Stimulated activated CD4-positive, alpha-beta T cell treated with anti-CD3 and anti-CD28 coated beads, Interleukin-12 subunit alpha, Interleukin-12 subunit beta, amount 100 ng/mL, for 24 hours (primary cell): ENCODE data around the gene POGK.
"Not testable (repeated sequence)": the region's sequence is repeated elsewhere in the genome, so short reads cannot be mapped to it uniquely, and the experiment has no call there.

Source experiments
- DNase-seq, 2 experiments: peaks; one replicate each; pipeline ENCODE4 v3.0.0-alpha.2; 2020; ENCODE audit warnings: low read depth in 2 of 2

Gene POGK

GRCh38 chr1:166838766-166839599, at the start of gene POGK:
Gene POGK (plus strand): TSS chr1:166839475. CDS start chr1:166840957, 1,482 bp downstream.
- DNase-seq = peak; percentile 76 to 82

GRCh38 chr1:166796620-166797236, 42.5 kb upstream of the POGK start:
- no peak for DNase-seq

- no peak for DNase-seq
Observed at GRCh38 chr1:166808952-166809351, 30.3 kb upstream of the POGK start.

GRCh38 chr1:166811691-166812090, 27.6 kb upstream of the POGK start:
- no peak for DNase-seq

- no peak for DNase-seq
Observed at GRCh38 chr1:166813508-166814223, 25.6 kb upstream of the POGK start.

GRCh38 chr1:166814611-166815010, 24.7 kb upstream of the POGK start:
- DNase-seq = no peak

- no peak for DNase-seq
Observed at GRCh38 chr1:166819974-166820373, 19.3 kb upstream of the POGK start.

GRCh38 chr1:166822385-166822784, 16.9 kb upstream of the POGK start:
- no peak for DNase-seq

GRCh38 chr1:166827426-166827825, 11.8 kb upstream of the POGK start:
- no peak for DNase-seq

- not testable (repeated sequence) for DNase-seq
Observed at GRCh38 chr1:166829762-166830161, 9.5 kb upstream of the POGK start.

- no peak for DNase-seq
Observed at GRCh38 chr1:166836733-166837132, 2.5 kb upstream of the POGK start.

GRCh38 chr1:166839600-166840308, 479 bp downstream of the POGK start:
- DNase-seq = peak; percentile 24 to 39

- no peak for DNase-seq
Observed at GRCh38 chr1:166840309-166841274, 1.3 kb downstream of the POGK start.

GRCh38 chr1:166843322-166843721, 4.0 kb downstream of the POGK start:
- no peak for DNase-seq

GRCh38 chr1:166843769-166844596, 4.7 kb downstream of the POGK start:
- DNase-seq = no peak

GRCh38 chr1:166844791-166845190, 5.5 kb downstream of the POGK start:
- no peak for DNase-seq

GRCh38 chr1:166848193-166848592, 8.9 kb downstream of the POGK start:
- no peak for DNase-seq

GRCh38 chr1:166849135-166849534, 9.9 kb downstream of the POGK start:
- no peak for DNase-seq

- DNase-seq = no peak
Observed at GRCh38 chr1:166852918-166853317, 13.6 kb downstream of the POGK start.

GRCh38 chr1:166855558-166855957, 16.3 kb downstream of the POGK start:
- no peak for DNase-seq
